Activated gamma-delta T cell treated with Interleukin-2 at 50 U/mL for 16 hours (primary cell): ENCODE results near the gene STIM2.

Experiments
- DNase-seq: peaks from one replicate; pipeline ENCODE4 v3.0.0-alpha.2; 2020

Gene STIM2

GRCh38 chr4:27048429-27049238 lies 188.0 kb downstream of the STIM2 start:
- DNase-seq, result no peak

GRCh38 chr4:27049239-27049829 lies 188.7 kb downstream of the STIM2 start:
- no peak for DNase-seq

- no peak for DNase-seq
Measured at GRCh38 chr4:27050731-27051130, 190.1 kb downstream of the STIM2 start.

- DNase-seq, result no peak
Measured at GRCh38 chr4:27055221-27055760, 194.7 kb downstream of the STIM2 start.

- DNase-seq, result no peak
Measured at GRCh38 chr4:27056281-27056680, 195.6 kb downstream of the STIM2 start.

- no peak for DNase-seq
Measured at GRCh38 chr4:27057053-27057452, 196.4 kb downstream of the STIM2 start.

GRCh38 chr4:27057662-27058061 lies 197.0 kb downstream of the STIM2 start:
- no peak for DNase-seq

GRCh38 chr4:27058819-27059406 lies 198.3 kb downstream of the STIM2 start:
- DNase-seq, result no peak

GRCh38 chr4:27059446-27059845 lies 198.8 kb downstream of the STIM2 start:
- DNase-seq, result no peak

GRCh38 chr4:27062256-27062655 lies 201.6 kb downstream of the STIM2 start:
- DNase-seq, result no peak

- DNase-seq, result no peak
Measured at GRCh38 chr4:27066591-27066990, 205.9 kb downstream of the STIM2 start.

GRCh38 chr4:27068151-27068867 lies 207.7 kb downstream of the STIM2 start:
- no peak for DNase-seq
